HepG2 (cell line): ENCODE results near the gene PRPSAP1. TPM values are rescaled to one million over a fixed set of nuclear protein-coding genes. Genes with fewer than 3 reads are reported as not detected.

Source experiments
- GLI4 ChIP-seq: sonication (generic); formaldehyde crosslinking; IDR thresholded peaks from 2 replicates; pipeline ENCODE4 v1.5.1; 2020; ENCODE audit warnings: missing genetic modification reagents, mild to moderate bottlenecking, moderate library complexity, borderline replicate concordance
- KMT2A ChIP-seq: sonication (generic); formaldehyde crosslinking; IDR thresholded peaks from 2 replicates; pipeline ENCODE4 v1.4.0; 2020; ENCODE audit warnings: missing genetic modification reagents
- LRRFIP1 ChIP-seq: sonication (generic); formaldehyde crosslinking; conservative IDR thresholded peaks from 2 replicates; pipeline ENCODE4 v1.4.0; 2020; ENCODE audit warnings: missing genetic modification reagents
- POLR2AphosphoS2 ChIP-seq: IDR thresholded peaks from 2 replicates; pipeline ENCODE4 v1.6.1; 2011; ENCODE audit warnings: low read depth, low read length, improper control_type of control experiment
- ZNF841 ChIP-seq: sonication (generic); formaldehyde crosslinking; IDR thresholded peaks from 2 replicates; pipeline ENCODE4 v1.8.1; 2023; ENCODE audit warnings: missing genetic modification reagents, borderline replicate concordance
- polyA plus RNA-seq, 8 experiments: library from polyadenylated mRNA; depleted of rRNA in 3 of 8; stranded (reverse) in 7 of 8; unstranded in 1 of 8; fragments of >200 nt; fragmentation: Illumina TruSeq in 4 of 8; extraction: Trizol in 4 of 8; gene quantifications; 2 replicates each; pipeline versions ENCODE4 v1.2.1 to v1.2.3, GENCODE V29; 2011 to 2016; ENCODE audit warnings: low read depth in 4 of 8, missing spikeins in 1 of 8, mixed read lengths in 1 of 8; ENCODE audit not compliant: insufficient read depth in 1 of 8
- total RNA-seq, 5 experiments: library from RNA; depleted of rRNA; stranded (reverse); fragments of >200 nt; fragmentation: Illumina TruSeq; extraction: Trizol; gene quantifications; 2 replicates each; pipeline ENCODE4 v1.2.3, GENCODE V29; 2016; ENCODE audit warnings: low read depth in 1 of 5
- TF ChIP-seq, protein P1 (sequence below): sonication (generic); formaldehyde crosslinking; IDR thresholded peaks from 2 replicates; pipeline ENCODE4 v1.4.0; 2020; ENCODE audit warnings: missing genetic modification reagents, borderline replicate concordance
- TF ChIP-seq, protein P2 (sequence below): sonication (generic); formaldehyde crosslinking; IDR thresholded peaks from 2 replicates; pipeline ENCODE4 v1.8.0; 2022; ENCODE audit warnings: missing genetic modification reagents, mild to moderate bottlenecking, moderate library complexity, borderline replicate concordance
- TF ChIP-seq, protein P3 (sequence below): sonication (generic); formaldehyde crosslinking; IDR thresholded peaks from 2 replicates; pipeline ENCODE4 v1.5.0; 2020; ENCODE audit warnings: mild to moderate bottlenecking, missing genetic modification reagents
- TF ChIP-seq, protein P4 (sequence below), 2 experiments: sonication (generic) in 1 of 2; formaldehyde crosslinking in 1 of 2; IDR thresholded peaks; 2 replicates each; pipeline versions ENCODE4 v1.5.1 to v1.6.1; 2011 to 2020; ENCODE audit warnings: borderline replicate concordance in 1 of 2, low read depth in 1 of 2, low read length in 1 of 2, mild to moderate bottlenecking in 1 of 2, missing genetic modification reagents in 1 of 2, moderate library complexity in 1 of 2
- TF ChIP-seq, protein P5 (sequence below): fragments of 450-650 bp; IDR thresholded peaks from 2 replicates; pipeline ENCODE4 v1.6.1; 2016

The PRPSAP1 gene
- total and polyA plus RNA-seq, 2 of the 13 experiments (the other 11 are each of a cell fraction or from before 2014, with no cell fraction given): 91.1 to 314 TPM

DNA sequence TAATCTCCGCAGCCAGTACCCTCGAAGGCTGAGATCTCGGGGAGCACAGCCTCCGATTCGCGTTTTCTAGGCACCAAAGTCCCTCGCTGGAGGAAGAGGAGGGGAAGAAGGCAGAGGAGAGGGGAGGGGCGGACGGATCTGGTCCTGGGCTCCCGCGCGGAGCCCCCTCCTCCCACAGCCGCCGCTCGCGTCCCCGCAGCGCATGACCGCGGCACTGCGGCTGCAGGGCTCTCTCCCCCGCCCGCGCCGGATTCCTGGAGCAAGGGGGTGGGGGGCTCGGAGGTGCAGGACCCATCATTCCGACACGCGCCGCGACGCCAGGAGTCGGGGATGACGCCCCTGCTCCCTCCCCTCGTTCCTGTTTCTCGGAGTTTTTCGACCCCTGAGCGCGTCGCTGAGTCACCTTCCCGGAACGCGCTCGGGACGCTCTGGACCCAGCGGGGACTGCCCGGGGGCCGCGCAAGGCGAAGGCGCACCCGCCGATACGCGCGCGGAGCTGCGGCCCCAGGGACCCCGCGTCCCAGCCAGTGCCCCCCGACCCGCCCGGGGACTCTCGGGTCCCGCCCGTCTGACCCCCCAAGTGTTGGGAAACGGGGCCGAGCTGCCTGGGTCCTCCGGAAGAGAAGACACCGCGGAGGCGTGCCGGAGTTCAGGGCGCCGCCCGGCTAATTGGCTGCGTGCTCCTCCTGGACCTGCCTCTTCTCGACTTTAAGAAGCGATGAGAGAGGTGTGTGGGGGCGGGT lies 29.3 kb upstream of the PRPSAP1 start (continued):
- TF ChIP-seq LRRFIP1 (CRISPR knock-in tag): no peak
- TF ChIP-seq, protein P1, sequence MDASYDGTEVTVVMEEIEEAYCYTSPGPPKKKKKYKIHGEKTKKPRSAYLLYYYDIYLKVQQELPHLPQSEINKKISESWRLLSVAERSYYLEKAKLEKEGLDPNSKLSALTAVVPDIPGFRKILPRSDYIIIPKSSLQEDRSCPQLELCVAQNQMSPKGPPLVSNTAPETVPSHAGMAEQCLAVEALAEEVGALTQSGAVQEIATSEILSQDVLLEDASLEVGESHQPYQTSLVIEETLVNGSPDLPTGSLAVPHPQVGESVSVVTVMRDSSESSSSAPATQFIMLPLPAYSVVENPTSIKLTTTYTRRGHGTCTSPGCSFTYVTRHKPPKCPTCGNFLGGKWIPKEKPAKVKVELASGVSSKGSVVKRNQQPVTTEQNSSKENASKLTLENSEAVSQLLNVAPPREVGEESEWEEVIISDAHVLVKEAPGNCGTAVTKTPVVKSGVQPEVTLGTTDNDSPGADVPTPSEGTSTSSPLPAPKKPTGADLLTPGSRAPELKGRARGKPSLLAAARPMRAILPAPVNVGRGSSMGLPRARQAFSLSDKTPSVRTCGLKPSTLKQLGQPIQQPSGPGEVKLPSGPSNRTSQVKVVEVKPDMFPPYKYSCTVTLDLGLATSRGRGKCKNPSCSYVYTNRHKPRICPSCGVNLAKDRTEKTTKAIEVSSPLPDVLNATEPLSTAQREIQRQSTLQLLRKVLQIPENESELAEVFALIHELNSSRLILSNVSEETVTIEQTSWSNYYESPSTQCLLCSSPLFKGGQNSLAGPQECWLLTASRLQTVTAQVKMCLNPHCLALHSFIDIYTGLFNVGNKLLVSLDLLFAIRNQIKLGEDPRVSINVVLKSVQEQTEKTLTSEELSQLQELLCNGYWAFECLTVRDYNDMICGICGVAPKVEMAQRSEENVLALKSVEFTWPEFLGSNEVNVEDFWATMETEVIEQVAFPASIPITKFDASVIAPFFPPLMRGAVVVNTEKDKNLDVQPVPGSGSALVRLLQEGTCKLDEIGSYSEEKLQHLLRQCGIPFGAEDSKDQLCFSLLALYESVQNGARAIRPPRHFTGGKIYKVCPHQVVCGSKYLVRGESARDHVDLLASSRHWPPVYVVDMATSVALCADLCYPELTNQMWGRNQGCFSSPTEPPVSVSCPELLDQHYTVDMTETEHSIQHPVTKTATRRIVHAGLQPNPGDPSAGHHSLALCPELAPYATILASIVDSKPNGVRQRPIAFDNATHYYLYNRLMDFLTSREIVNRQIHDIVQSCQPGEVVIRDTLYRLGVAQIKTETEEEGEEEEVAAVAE (CRISPR knock-in tag): 0 out of 2 replicates have a peak, but pooled peaks have one; percentile 5
- 0 out of 2 replicates have a peak, but pooled peaks have one; percentile 56 for TF ChIP-seq KMT2A (CRISPR knock-in tag)
- TF ChIP-seq POLR2AphosphoS2: no peak
- TF ChIP-seq, protein P2, sequence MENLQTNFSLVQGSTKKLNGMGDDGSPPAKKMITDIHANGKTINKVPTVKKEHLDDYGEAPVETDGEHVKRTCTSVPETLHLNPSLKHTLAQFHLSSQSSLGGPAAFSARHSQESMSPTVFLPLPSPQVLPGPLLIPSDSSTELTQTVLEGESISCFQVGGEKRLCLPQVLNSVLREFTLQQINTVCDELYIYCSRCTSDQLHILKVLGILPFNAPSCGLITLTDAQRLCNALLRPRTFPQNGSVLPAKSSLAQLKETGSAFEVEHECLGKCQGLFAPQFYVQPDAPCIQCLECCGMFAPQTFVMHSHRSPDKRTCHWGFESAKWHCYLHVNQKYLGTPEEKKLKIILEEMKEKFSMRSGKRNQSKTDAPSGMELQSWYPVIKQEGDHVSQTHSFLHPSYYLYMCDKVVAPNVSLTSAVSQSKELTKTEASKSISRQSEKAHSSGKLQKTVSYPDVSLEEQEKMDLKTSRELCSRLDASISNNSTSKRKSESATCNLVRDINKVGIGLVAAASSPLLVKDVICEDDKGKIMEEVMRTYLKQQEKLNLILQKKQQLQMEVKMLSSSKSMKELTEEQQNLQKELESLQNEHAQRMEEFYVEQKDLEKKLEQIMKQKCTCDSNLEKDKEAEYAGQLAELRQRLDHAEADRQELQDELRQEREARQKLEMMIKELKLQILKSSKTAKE: peak; percentile 86
- TF ChIP-seq, protein P3, sequence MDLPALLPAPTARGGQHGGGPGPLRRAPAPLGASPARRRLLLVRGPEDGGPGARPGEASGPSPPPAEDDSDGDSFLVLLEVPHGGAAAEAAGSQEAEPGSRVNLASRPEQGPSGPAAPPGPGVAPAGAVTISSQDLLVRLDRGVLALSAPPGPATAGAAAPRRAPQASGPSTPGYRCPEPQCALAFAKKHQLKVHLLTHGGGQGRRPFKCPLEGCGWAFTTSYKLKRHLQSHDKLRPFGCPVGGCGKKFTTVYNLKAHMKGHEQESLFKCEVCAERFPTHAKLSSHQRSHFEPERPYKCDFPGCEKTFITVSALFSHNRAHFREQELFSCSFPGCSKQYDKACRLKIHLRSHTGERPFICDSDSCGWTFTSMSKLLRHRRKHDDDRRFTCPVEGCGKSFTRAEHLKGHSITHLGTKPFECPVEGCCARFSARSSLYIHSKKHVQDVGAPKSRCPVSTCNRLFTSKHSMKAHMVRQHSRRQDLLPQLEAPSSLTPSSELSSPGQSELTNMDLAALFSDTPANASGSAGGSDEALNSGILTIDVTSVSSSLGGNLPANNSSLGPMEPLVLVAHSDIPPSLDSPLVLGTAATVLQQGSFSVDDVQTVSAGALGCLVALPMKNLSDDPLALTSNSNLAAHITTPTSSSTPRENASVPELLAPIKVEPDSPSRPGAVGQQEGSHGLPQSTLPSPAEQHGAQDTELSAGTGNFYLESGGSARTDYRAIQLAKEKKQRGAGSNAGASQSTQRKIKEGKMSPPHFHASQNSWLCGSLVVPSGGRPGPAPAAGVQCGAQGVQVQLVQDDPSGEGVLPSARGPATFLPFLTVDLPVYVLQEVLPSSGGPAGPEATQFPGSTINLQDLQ (CRISPR knock-in tag): 0 out of 2 replicates have a peak, but pooled peaks have one; percentile 88
- TF ChIP-seq, protein P4, sequence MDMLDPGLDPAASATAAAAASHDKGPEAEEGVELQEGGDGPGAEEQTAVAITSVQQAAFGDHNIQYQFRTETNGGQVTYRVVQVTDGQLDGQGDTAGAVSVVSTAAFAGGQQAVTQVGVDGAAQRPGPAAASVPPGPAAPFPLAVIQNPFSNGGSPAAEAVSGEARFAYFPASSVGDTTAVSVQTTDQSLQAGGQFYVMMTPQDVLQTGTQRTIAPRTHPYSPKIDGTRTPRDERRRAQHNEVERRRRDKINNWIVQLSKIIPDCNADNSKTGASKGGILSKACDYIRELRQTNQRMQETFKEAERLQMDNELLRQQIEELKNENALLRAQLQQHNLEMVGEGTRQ (IDR thresholded peaks at IDR 0.05; ENCODE audit: low read depth, low read length): no peak
- TF ChIP-seq, protein P4 (CRISPR knock-in tag; IDR thresholded peaks at IDR 0.05; ENCODE audit: borderline replicate concordance): no peak
- TF ChIP-seq ZNF841 (CRISPR knock-in tag): 0 out of 2 replicates have a peak, but pooled peaks have one; percentile 13
- TF ChIP-seq GLI4 (CRISPR knock-in tag): no peak; the same call in 1 of the 2 replicates
- TF ChIP-seq, protein P5, sequence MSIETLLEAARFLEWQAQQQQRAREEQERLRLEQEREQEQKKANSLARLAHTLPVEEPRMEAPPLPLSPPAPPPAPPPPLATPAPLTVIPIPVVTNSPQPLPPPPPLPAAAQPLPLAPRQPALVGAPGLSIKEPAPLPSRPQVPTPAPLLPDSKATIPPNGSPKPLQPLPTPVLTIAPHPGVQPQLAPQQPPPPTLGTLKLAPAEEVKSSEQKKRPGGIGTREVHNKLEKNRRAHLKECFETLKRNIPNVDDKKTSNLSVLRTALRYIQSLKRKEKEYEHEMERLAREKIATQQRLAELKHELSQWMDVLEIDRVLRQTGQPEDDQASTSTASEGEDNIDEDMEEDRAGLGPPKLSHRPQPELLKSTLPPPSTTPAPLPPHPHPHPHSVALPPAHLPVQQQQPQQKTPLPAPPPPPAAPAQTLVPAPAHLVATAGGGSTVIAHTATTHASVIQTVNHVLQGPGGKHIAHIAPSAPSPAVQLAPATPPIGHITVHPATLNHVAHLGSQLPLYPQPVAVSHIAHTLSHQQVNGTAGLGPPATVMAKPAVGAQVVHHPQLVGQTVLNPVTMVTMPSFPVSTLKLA: peak; percentile 28; the same call in 1 of the 2 replicates
